ENCODE data around the gene AFF2. TPM values are rescaled to one million over a fixed set of nuclear protein-coding genes. Genes with fewer than 3 reads are reported as not detected.
A peak's percentile ranks its signal among the peaks of the same experiment; 100 is the strongest.

AFF2 gene
- under 0.01 and 0.26 TPM in 2 replicates for total RNA-seq

DNA sequence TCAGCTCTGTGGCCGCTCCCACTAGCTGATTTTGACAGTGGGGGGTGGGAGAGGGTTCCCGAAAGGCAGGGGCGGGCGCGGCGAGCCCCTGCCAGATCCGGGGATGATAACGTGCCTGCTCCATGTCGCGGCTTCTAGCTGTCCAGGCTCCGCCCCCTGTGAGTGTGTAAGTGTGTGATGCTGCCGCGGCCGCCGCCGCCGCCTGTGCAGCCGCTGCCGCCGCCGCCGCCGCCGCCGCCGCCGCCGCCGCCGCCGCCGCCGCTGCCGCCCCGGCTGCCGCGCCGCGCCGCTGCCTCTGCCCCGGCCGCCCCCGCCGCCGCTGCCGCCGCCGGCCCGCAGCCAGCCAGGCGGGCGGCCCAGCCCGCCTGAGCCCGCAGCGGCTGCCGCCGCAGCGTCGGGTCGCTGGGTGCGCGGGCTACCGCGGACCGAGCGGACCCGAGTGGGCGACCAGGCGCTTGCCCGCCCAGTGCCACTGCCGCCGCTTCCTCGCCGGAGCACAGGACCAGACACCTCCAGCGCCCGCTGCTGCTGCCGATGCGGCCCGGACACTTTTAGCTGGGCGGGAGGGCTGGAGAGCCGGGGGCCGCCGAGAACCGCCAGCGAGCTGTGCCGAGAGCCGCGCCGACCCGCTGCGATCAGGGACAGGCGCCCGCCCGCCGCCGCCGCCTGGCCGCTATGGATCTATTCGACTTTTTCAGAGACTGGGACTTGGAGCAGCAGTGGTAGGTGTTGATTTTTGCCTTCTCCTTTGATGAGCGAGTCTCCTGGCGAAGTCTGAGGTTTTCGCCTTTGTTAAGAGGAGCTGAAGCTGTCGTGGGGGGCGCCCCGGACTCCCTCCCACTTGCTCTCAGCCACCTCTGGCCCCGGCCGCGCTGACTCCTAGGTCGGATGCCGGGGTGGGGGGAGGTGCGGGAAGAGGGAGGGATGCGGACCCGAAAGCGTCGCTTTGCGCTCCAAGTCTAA is at the start of gene AFF2:
TSS of gene AFF2 (plus strand) at position 195 of the 963 bp plus-strand sequence. CDS start at position 676, 481 bp downstream.
- Histone ChIP-seq H3K4me3 (ENCODE audit: low read depth, low read length) (peak within 1 kb of the TSS; percentile 23), H3K27me3 (ENCODE audit: control insufficient read depth, insufficient read depth, low read length) (peaks cover 8% of the 10 kb centered on the region), H3K36me3 (ENCODE audit: control insufficient read depth, insufficient read depth, low read length) (no peaks in the 10 kb centered on the region)
- no peak for DNase-seq (ENCODE audit: low read depth)
- FAIRE-seq = no peak
- TF ChIP-seq, protein P1, sequence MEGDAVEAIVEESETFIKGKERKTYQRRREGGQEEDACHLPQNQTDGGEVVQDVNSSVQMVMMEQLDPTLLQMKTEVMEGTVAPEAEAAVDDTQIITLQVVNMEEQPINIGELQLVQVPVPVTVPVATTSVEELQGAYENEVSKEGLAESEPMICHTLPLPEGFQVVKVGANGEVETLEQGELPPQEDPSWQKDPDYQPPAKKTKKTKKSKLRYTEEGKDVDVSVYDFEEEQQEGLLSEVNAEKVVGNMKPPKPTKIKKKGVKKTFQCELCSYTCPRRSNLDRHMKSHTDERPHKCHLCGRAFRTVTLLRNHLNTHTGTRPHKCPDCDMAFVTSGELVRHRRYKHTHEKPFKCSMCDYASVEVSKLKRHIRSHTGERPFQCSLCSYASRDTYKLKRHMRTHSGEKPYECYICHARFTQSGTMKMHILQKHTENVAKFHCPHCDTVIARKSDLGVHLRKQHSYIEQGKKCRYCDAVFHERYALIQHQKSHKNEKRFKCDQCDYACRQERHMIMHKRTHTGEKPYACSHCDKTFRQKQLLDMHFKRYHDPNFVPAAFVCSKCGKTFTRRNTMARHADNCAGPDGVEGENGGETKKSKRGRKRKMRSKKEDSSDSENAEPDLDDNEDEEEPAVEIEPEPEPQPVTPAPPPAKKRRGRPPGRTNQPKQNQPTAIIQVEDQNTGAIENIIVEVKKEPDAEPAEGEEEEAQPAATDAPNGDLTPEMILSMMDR (IDR thresholded peaks at IDR 0.05; ENCODE audit: insufficient read depth, low read length, severe bottlenecking) = no peak

DNA sequence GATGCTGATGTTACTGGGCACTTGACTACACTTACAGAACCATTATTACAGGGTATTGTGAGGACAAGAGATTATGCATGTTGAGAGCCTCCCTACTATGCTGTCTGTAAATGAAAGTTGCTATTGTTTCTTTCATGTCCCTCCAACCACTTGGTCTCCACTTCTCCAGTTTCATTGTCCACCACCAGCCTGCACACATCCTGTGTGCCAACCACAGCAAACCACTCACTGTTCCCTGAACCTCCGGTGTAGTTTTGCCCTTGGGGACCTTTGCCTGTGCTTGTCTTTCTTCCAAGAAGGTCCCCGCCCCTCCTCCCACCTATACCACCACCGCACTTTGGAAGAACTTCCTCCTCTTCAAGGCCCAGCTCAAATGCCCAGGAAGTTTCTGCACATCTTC is 43.1 kb upstream of the AFF2 start:
- Histone ChIP-seq H3K27me3 (ENCODE audit: control insufficient read depth, insufficient read depth, low read length) (no peaks in the 10 kb centered on the region), H3K4me3 (ENCODE audit: low read depth, low read length) (no peak overlapping the region), H3K36me3 (ENCODE audit: control insufficient read depth, insufficient read depth, low read length) (no peaks in the 10 kb centered on the region)
- TF ChIP-seq, protein P1 (IDR thresholded peaks at IDR 0.05; ENCODE audit: insufficient read depth, low read length, severe bottlenecking) = no peak
- FAIRE-seq (no peak), DNase-seq (ENCODE audit: low read depth) (no peak)

GRCh38 chrX:148459343-148459742 is 41.1 kb upstream of the AFF2 start:
- H3K4me3 ChIP-seq (ENCODE audit: low read depth, low read length) = no peak overlapping the region
- no peaks in the 10 kb centered on the region for H3K36me3 ChIP-seq (ENCODE audit: control insufficient read depth, insufficient read depth, low read length)
- FAIRE-seq (no peak), DNase-seq (ENCODE audit: low read depth) (no peak)
- TF ChIP-seq, protein P1 (IDR thresholded peaks at IDR 0.05; ENCODE audit: insufficient read depth, low read length, severe bottlenecking) = no peak
- no peaks in the 10 kb centered on the region for H3K27me3 ChIP-seq (ENCODE audit: control insufficient read depth, insufficient read depth, low read length)

DNA sequence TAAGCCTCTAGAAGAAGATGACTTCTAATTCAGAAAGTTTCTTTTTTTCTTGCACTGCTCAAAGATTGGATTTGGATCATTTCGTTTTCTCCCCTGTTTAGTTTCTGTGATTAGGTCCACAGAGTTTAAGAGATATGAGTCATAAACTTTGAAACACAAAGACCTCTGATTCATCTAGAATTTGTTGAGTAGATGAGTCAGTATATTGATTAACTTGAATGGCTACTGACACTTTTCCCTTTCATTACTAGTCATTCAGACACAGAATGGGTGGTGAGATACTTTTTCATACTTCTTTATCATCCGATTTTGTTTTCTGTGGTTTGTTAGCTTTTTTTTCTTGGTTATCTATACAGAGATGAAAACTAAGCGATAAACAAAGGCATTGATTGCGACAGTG is 34.1 kb upstream of the AFF2 start:
- FAIRE-seq (no peak), DNase-seq (ENCODE audit: low read depth) (peak; percentile 38)
- Histone ChIP-seq H3K4me3 (ENCODE audit: low read depth, low read length) (no peak overlapping the region), H3K27me3 (ENCODE audit: control insufficient read depth, insufficient read depth, low read length) (no peaks in the 10 kb centered on the region), H3K36me3 (ENCODE audit: control insufficient read depth, insufficient read depth, low read length) (no peaks in the 10 kb centered on the region)
- TF ChIP-seq, protein P1 (IDR thresholded peaks at IDR 0.05; ENCODE audit: insufficient read depth, low read length, severe bottlenecking) = no peak

- no peak for FAIRE-seq
Observed at GRCh38 chrX:148470324-148470723, 30.1 kb upstream of the AFF2 start.

More at GRCh38 chrX:148470324-148470723, 30.1 kb upstream of the AFF2 start:
- DNase-seq (ENCODE audit: low read depth) = no peak
- TF ChIP-seq, protein P1 (IDR thresholded peaks at IDR 0.05; ENCODE audit: insufficient read depth, low read length, severe bottlenecking) = no peak
- H3K36me3 ChIP-seq (ENCODE audit: control insufficient read depth, insufficient read depth, low read length) = no peaks in the 10 kb centered on the region
- no peaks in the 10 kb centered on the region for H3K27me3 ChIP-seq (ENCODE audit: control insufficient read depth, insufficient read depth, low read length)
- no peak overlapping the region for H3K4me3 ChIP-seq (ENCODE audit: low read depth, low read length)
